Measurements from ENCODE around the gene PLCB4.

DNA sequence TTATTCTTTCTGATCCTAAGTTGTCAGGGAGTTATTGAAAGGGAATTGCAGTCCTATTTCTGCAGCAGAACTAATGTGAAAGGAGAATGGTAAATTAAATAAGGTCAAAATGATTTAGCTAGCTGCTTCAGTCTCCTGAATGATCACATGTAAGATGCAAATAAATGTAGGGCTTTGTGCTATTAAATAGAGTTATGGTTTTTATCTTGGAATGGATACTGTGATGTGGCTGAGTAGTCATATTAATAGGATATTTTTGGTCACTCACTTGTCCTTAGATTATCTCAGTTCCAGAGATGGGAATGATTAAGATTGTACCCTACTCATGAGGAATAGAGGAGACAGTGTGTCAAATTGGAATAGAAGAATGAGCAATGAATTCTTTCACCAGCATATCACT is 129.6 kb downstream of the PLCB4 start:
- TF ChIP-seq, protein P1, sequence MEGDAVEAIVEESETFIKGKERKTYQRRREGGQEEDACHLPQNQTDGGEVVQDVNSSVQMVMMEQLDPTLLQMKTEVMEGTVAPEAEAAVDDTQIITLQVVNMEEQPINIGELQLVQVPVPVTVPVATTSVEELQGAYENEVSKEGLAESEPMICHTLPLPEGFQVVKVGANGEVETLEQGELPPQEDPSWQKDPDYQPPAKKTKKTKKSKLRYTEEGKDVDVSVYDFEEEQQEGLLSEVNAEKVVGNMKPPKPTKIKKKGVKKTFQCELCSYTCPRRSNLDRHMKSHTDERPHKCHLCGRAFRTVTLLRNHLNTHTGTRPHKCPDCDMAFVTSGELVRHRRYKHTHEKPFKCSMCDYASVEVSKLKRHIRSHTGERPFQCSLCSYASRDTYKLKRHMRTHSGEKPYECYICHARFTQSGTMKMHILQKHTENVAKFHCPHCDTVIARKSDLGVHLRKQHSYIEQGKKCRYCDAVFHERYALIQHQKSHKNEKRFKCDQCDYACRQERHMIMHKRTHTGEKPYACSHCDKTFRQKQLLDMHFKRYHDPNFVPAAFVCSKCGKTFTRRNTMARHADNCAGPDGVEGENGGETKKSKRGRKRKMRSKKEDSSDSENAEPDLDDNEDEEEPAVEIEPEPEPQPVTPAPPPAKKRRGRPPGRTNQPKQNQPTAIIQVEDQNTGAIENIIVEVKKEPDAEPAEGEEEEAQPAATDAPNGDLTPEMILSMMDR (conservative IDR thresholded peaks at IDR 0.05; ENCODE audit: low read length), result no peak
- no peak for TF ChIP-seq EZH2phosphoT487 (IDR thresholded peaks at IDR 0.05; ENCODE audit: borderline replicate concordance, low read depth, low read length)

All from OCI-LY7 (cell line).